ENCODE results near the gene PRKCE.
"Not testable (repeated sequence)": the region's sequence is repeated elsewhere in the genome, so short reads cannot be mapped to it uniquely, and the experiment has no call there.

The PRKCE gene

DNA sequence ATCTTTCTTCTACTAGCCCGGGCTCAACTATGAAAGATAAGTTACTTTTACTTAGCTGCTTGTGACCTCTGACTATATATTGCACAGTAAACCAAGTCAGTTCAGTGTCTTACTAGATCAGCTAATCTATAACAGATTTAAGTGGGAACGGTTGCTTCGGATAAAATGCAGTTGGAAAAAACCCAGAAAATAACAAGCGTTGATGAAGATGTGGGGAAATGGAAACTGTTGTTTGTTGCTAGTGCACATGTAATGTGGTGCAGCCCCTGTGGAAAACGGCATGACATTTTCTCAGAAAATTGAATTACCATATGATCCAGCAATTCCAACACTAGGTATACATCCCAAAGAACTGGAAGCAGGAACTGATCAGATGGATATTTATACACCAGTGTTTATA is 248.5 kb downstream of the PRKCE start:
- no peak for DNase-seq

DNA sequence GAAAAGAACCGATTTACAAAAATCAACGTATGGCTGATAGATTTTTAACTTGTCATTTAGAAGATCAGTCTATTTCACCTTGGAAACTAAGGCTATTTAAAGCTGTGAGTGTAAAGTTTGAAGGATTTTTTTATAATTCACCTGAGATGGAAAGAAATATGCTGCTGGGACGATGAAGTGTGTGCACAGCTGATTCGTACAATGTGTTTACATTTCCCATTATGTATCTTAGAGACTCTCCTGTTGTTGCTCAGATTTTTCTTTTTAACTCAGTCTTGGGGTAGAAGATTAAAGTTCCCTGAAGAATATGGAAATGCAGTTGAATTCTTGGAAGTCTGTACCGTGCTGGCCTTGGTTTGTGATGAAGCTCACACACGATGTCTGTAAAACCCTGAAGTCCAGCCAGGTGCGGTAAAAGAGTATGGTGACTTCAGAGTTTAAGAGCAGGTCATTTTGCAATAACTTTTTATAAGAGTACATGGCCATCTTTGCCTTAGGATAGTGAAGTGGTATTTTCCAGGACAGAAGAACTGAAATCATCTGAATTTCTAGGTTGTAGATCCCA is 250.1 kb downstream of the PRKCE start:
- DNase-seq = no peak

DNA sequence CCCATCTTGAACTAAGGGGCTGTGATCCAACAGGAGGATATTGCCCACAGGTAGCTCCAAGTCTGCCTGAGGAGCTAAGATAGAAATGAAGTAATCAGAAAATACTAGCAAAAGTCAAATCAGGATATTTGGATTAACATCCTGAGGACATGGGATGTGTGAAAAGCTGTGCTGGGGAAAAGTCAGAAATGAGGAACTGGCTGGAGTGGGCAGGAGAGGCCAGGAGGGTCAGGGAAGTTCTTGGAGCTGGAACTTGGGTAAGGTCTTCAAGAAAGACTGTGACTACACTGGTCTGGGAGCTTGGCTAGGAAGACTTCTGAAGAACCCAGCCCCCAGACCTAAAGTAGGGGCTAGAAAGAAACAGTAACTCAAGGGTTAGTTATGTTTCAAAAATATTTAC is 250.9 kb downstream of the PRKCE start:
- no peak for DNase-seq

DNA sequence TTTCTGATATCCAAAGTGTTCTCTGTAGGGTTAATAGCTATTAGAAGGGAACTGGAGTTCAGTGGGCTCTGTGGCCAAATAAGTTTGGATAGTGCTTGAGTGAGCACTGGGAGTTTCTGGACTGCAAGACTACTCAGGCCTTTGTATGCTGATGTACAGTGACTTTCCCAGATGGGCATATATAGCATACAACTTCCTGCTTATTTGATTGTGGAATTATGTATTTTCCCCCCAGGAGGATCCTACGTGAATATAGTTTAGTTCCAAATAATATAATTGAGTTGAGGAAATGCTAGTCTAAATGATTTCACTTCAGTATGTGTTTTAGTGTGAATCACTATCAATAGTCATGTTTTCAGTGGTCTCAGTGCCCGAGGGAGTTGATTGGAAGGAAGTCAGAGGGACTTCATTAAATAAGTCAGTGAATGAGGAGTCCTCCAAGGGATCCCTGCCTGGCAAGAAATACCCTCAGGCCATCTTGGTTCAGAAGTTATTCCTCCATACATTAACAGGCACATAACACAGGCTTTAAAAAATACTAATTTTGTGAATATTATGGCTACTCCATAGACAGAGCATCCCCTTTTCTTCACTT is 251.4 kb downstream of the PRKCE start:
- no peak for DNase-seq

DNA sequence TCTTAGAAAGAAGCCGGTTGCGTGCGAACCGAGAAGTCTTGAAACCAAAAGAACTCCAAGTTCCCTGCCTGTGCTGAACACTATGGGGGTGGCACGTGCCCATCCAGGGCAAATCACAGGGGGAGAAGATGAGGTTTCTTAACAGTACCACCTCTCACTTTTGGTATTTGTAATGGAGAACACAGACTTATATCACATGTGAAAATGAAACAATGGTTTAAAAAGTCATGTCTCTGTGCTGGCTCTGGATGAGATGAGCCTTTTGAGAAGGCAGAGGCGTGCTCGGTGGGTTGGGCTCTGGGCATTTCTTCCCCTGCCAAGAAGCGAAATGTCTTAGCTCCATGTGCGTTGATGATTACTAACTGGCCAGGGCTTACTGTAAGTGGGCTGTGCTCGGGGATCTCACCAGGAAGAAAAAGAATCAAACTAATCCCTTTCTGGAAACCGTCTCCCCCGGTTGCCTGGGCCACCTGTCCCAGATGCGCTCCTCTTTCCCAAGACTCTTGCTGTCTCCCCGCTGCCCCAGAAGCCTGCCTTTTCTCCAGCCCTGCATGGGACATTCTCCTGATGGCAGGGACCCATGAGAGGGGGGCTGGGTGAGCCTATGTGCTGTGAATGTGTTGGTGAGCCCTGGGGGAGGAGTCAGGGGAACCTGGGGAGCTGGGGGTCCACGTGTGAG is 252.9 kb downstream of the PRKCE start:
- no peak for DNase-seq

GRCh38 chr2:45904946-45905631 is 253.6 kb downstream of the PRKCE start:
- DNase-seq = no peak

DNA sequence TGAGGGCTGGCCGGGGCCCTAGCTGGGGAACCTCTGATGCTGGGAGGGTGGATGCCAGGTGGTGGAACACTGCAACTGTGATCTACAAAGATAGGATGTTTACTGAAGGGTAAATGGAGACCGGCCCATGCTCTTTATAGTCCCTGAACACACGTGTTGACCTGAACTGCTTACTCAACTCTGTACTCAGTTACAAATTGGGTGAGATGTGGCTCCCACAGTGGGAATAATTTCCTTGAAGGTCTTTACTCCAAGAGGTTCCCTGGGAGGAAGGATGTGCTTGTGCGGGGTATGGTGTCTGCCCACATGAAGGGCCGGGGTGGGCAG is 254.1 kb downstream of the PRKCE start:
- DNase-seq = no peak

GRCh38 chr2:45907592-45907991 is 256.1 kb downstream of the PRKCE start:
- DNase-seq = no peak

- DNase-seq = no peak
Measured at GRCh38 chr2:45908316-45909170, 257.1 kb downstream of the PRKCE start.

DNA sequence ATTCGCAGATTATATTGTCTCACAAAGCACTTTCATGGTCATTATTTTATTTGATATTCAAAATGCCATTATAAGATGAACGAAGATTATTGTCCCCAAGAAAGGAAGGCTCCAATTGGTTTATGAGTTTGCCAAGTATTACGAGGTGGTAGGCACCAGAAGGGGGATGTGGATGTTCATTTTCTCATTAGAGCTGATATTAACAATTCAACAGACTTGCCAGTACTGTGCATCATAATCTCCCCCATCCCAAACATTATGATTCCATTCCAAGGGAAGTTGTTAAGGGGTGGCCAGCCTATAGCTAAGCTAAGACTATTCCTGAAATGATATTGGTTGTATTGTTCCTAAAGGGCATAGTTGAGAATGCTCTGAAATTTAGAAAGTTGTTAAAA is 257.7 kb downstream of the PRKCE start:
- DNase-seq = no peak

GRCh38 chr2:45909677-45910191 is 258.3 kb downstream of the PRKCE start:
- no peak for DNase-seq

- no peak for DNase-seq
Measured at GRCh38 chr2:45910473-45911060, 259.1 kb downstream of the PRKCE start.

- DNase-seq = no peak
Measured at GRCh38 chr2:45911538-45911937, 260.1 kb downstream of the PRKCE start.

DNA sequence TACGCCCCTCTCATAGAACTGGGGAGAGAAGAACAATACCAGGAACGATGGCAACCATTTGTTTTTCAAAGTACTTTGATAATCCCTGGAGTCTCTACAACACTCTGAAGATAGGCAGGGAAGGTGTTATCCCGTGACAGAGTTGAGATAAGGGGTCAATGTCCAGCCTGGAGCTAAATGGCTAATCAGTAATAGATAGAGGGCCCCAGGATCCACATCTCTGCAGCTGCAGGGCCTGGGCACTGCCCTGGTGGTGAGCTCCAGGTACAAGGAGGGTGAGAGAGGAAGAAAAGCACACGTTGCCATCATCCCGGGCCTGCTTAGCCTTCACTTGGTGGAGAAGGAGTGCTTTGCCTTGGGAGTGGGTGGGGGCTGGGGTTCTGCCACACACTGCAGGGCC is 260.6 kb downstream of the PRKCE start:
- no peak for DNase-seq

DNA sequence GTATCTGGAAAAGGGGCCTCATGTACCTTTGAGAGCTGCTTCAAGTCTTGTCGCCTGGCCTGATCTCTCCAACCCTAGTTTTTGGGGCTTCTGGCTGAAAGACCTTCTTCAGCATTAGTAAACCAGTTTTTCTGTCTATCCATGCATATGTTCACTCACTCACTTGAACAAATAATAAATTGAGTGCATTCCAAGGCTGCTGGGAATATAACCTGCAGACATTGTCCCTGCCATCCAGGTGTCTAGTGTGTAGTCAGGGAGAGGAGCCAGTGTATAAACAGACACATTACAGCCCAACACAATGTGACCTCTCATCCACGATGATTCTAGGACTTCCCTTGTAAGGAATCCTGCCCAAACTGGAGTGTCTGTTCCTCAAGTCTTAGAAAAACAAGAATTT is 262.1 kb downstream of the PRKCE start:
- DNase-seq = no peak

- DNase-seq = no peak
Measured at GRCh38 chr2:45915523-45915922, 264.0 kb downstream of the PRKCE start.

GRCh38 chr2:45917561-45918176 is 266.2 kb downstream of the PRKCE start:
- DNase-seq = not testable (repeated sequence)

- no peak for DNase-seq
Measured at GRCh38 chr2:45918463-45919159, 267.1 kb downstream of the PRKCE start.

- DNase-seq = no peak
Measured at GRCh38 chr2:45919160-45919650, 267.7 kb downstream of the PRKCE start.

DNA sequence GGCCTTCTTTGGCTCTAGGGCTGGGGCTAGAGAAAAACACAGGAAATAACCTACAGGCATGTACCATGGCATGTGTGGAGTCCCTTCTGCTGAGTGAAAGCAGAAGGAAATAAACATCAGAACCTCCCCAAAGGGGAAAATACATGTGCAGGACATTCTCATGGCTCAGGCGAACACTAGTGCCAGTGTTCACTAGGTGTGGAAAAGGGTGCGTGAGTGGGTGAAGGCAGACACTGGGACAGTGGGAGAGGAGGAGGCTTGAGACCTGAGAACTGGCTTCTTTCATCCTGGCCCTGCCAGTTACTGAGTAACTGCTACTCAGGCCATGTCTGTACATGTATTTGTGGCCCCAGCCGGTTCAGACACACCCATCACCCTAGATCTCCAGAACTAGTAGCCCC is 268.2 kb downstream of the PRKCE start:
- no peak for DNase-seq

- no peak for DNase-seq
Measured at GRCh38 chr2:45921921-45922320, 270.4 kb downstream of the PRKCE start.

All from stimulated activated CD4-positive, alpha-beta T cell treated with anti-CD3 and anti-CD28 coated beads, Interleukin-4, amount 100 ng/mL, for 4 hours (primary cell).